ENCODE data around the gene TFCP2L1.
A peak's percentile ranks its signal among the peaks of the same experiment; 100 is the strongest.
"Not testable (repeated sequence)": the region's sequence is repeated elsewhere in the genome, so short reads cannot be mapped to it uniquely, and the experiment has no call there.

TFCP2L1 gene, protein sequence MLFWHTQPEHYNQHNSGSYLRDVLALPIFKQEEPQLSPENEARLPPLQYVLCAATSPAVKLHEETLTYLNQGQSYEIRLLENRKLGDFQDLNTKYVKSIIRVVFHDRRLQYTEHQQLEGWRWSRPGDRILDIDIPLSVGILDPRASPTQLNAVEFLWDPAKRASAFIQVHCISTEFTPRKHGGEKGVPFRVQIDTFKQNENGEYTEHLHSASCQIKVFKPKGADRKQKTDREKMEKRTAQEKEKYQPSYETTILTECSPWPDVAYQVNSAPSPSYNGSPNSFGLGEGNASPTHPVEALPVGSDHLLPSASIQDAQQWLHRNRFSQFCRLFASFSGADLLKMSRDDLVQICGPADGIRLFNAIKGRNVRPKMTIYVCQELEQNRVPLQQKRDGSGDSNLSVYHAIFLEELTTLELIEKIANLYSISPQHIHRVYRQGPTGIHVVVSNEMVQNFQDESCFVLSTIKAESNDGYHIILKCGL

GRCh38 chr2:121284463-121285449 lies at the start of gene TFCP2L1:
TSS of gene TFCP2L1 (minus strand) at chr2:121285202. CDS start at chr2:121285109, 93 bp downstream.
- DNase-seq, result peak in 1 of 3 donors; percentile 58

DNA sequence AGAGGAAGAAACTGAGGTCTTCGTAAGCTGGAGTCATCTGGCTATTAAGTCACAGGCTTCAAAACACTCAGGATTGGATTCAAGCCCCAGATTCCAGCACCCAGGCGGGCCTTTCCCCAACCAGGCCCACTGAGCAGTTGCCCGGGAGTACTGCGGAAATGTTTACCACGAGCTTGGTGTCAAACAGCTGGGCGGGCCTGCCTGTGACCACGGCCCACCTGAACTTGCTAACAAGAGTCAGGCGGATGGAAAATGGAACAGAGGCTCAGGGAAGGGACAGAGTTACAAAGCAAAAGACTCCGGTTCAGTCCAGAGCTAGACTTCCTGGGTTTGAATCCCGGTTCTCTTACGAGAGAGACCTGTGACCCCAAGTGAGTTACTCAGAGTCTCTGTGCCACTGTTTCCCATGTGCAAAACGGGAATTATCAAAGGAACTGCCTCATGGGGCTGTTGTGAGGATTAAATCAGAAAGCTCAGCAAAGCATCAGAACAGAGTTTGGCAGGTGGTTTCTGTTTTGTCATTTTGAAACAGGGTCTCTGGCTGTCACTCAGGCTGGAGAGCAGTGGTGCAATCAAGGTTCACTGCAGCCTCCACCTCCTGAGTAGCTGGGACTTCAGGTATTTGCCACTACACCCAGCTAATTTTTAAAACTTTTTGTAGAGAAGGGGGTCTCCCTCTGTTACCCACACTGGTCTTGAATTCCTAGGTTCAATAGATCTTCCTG lies 49.0 kb upstream of the TFCP2L1 start:
- no peak for DNase-seq

GRCh38 chr2:121333231-121333630 lies 48.2 kb upstream of the TFCP2L1 start:
- DNase-seq, result no peak

DNA sequence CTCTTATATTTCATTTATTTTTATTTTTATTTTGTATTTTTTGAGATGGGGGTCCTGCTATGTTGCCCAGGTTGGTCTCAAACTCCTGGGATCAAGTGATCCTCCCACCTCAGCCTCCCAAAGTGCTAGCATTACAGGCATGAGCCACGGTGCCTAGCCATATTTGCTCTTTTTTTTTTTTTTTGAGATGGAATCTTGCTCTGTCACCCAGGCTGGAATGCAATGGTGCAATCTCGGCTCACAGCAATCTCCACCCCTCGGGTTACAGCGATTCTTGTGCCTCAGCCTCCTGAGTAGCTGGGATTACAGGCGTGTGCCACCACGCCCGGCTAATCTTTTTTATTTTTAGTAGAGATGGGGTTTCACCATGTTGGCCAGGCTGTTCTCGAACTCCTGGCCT lies 46.3 kb upstream of the TFCP2L1 start:
- DNase-seq, result not testable (repeated sequence)

GRCh38 chr2:121330921-121331320 lies 45.9 kb upstream of the TFCP2L1 start:
- no peak for DNase-seq

GRCh38 chr2:121329786-121330185 lies 44.8 kb upstream of the TFCP2L1 start:
- DNase-seq, result no peak

- no peak for DNase-seq
Observed at GRCh38 chr2:121326628-121327027, 41.6 kb upstream of the TFCP2L1 start.

DNA sequence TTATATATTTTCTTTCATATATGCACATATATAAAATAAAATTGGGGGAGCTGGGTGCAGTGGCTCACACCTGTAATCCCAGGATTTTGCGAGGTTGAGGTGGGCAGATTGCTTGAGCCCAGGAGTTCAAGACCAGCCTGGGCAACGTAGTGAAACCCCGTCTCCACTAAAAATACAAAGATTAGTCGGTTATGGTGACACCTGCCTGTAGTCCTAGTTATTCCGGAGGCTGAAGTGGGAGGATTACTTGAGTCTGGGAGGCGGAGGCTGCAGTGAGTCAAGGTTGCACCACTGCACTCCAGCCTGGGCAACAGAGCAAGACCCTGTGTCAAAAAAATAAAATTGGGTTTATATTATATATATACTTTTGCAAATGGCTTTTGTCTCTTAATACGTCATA lies 39.6 kb upstream of the TFCP2L1 start:
- DNase-seq, result no peak

DNA sequence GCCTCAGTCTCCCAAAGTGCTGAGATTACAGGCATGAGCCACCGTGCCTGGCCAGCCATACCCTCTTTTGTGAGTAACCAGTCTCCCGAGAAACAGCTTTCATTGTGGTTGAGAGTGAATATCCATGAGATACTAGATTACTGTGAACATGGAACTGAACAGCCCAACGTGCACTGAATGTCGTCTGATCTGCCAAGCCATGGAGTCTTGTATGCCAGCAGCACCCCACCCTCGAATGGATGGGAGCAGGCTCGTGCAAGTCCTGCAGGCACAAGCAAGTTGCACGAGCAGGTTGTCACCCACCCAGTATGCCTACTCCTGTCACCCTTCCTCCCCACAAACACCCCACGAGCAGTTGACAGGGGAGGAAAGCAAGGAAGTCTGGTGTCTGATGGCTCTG lies 36.5 kb upstream of the TFCP2L1 start:
- no peak for DNase-seq

GRCh38 chr2:121319941-121320340 lies 34.9 kb upstream of the TFCP2L1 start:
- DNase-seq, result no peak

DNA sequence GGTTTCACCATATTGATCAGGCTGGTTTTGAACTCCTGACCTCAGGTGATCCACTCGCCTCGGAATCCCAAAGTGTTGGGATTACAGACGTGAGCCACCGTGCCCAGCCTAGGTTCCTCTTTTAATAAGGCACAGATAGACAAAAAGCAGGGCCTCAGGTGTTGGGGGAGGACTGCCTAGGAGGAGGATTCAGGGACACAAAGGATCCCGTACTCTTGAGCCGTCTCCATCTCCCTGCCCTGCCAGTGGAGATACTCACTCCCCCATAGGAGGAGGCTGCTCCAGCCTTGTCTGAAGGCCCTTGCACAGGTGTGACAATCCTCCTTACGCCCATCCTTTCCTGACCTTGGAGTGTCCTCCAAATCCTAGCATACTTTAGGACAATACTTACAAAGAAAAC lies 32.0 kb upstream of the TFCP2L1 start:
- DNase-seq, result no peak

- not testable (repeated sequence) for DNase-seq
Observed at GRCh38 chr2:121313701-121314100, 28.7 kb upstream of the TFCP2L1 start.

DNA sequence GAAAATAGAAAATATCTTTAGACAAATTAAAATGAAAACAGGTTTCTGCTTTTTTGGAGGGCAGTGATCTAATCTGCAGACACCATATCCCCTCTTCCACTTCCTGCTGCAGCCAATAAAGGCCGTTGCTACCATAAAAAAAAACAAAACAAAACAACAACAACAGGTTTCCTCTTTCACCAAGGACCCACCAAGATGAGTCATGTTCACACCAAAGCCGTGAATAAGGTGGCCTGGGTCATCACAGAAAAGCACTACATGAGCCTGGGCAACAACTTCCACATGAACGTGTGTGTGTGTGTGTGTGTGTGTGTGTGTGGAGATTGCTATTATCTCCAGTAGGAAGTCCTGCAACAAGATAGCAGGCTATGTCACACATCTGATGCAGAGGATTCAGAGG lies 24.8 kb upstream of the TFCP2L1 start:
- DNase-seq, result peak; percentile 54 to 57 (median 56)

DNA sequence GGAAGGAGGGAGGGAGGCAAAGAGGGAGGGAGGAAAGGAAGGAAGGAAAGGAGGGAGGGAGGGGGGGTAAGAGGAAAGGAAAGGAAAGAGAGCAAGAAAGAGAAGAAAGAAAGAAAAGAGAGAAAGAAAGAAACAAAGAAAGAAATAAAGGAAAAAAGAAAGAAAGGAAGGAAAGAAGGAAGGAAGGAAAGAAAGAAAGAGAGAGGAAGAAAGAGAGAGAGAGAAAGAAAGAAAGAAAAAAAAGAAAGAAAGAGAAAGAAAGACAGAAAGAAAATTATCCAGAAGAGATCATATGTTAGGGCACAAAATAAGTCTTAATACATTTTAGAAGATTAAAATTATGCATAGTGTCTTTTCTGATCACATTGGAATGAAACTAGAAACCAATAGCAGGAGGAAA lies 24.3 kb upstream of the TFCP2L1 start:
- no peak for DNase-seq

DNA sequence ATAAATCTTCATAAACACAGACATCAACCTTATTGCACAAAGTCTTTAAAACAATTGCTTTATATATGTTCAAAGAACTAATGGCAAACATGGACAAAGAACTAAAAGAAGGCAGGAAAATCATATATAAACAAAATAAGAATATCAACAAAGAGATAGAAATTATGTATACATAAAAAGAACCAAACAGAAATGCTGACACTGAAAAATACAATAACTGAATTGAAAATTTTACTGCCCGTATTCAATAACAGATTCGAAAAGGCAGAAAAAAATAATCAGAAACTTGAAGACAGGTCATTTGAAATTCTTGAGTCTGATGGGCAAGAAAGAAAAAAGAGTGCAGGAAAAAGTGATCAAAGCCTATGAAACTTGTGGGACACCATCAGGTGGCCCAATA lies 22.0 kb upstream of the TFCP2L1 start:
- DNase-seq, result no peak

DNA sequence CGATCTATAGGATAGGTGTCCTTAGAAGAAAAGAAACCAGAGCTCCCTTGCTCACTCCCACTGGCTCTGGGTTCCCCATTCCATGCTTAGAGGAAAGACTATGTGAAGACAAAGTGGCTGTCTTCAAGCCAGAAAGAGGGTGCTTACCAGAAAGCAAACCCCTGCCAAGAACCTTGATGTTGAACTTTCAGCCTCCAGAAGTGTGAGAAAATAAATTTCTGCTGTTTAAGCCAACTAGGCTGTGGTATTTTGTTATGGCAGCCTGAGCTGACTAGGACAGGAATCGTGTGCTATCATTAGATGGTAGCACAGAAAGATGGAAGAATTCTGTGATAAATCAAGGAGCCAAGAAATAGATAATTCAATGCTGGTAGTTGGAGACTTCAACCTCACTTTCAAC lies 19.9 kb upstream of the TFCP2L1 start:
- DNase-seq, result no peak

- no peak for DNase-seq
Observed at GRCh38 chr2:121303531-121304263, 18.7 kb upstream of the TFCP2L1 start.

DNA sequence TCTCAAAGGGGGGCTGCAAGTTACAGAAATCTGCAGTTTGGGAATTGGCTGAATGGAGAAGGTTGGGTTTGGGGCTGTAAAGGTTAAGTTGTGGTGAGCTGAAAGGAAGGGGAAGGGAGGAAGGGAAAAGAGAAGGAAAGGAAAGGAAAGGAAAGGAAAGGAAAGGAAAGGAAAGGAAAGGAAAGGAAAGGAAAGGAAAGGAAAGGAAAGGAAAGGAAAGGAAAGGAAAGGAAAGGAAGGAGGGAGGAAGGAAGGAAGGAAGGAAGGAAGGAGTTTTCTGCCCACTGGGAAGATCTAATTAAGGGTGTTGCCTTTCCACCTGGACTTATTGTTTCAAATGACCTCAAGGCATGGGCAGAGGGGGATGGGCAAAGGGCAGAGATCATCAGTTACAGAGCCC lies 16.2 kb upstream of the TFCP2L1 start:
- not testable (repeated sequence) for DNase-seq

DNA sequence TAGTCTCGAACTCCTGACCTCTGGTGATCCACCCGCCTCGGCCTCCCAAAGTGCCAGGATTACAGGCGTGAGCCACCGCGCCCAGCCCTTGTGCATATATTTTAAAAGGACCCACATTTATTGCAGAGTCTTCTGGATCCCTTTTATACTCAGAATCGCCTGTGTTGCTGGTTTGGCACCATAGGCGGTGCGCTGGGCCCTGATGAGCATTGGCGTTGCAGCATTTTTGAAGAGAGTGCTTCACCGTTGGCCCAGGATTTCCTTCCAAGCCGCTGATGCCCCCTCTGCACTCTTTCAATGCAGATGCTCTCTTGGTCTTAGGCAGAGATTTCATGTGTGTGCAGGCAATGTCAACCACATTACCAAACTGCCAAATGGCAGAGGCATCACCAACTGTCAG lies 13.5 kb upstream of the TFCP2L1 start:
- DNase-seq, result no peak

DNA sequence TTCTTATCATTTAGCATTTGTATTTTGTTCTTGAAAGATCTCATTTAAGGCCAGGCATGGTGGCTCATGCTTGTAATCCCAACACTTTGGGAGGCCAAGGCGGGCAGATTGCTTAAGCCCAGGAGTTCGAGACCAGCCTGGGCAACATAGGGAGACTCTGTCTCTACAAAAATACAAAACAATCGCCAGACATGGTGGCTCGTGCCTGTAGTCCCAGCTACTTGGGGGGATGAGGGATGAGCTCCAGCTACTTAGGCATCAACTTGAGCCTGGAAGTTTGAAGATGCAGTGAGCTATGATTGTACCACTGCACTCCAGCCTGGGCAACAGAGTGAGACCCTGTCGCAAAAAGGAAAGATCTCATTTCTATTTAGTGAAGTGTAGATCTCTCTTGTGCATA lies 12.9 kb upstream of the TFCP2L1 start:
- DNase-seq, result not testable (repeated sequence)

DNA sequence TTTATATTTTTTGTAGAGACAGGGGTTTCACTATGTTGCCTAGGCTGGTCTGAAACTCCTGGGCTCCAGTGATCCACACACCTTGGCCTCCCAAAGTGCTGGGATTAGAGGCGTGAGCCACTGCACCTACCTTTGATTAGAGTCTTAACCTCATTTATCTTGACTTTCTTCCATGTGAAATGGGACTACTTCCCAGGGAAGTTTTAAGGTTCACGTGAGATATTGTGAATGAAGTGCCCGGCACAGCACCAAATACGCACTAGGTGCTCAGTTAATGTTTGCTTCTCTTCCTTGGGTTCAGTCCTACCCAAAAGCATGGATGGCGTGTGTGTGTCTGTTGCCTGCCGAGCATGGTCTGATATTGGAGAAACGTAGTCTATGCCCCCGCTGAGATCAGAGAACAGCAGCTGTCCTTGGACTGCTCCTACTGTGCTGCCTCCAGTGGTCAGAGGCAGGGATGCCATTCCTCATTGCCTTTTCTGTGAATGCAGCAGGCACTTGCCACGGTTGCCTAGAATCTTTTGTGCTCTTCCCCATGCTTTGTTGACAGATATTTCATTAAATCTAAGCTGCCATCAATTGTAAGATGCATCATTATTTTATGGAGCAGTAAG lies 12.3 kb upstream of the TFCP2L1 start:
- peak in 2 of 3 donors; percentile 35 to 48 for DNase-seq
